WTC11 (cell line): Measurements from ENCODE around the gene MAP3K12. TPM values are rescaled to one million over a fixed set of nuclear protein-coding genes. Genes with fewer than 3 reads are reported as not detected.
"Not testable (repeated sequence)": the region's sequence is repeated elsewhere in the genome, so short reads cannot be mapped to it uniquely, and the experiment has no call there.

Source experiments
- ATAC-seq: fragments of 200-7000 bp; cut with Tn5 transposase; 2 replicates; pipeline ENCODE4 v1.10.0; 2021; ENCODE audit warnings: mild to moderate bottlenecking, moderate library complexity
- CTCF ChIA-PET: fragments of 300-600 bp; sonication (Branson Sonifier 250); formaldehyde crosslinking; loops from one replicate; lab custom pipeline; 2021; ENCODE audit warnings: antibody characterized with exemption; lab: Charles Lee
- POLR2A ChIA-PET: fragments of 350-600 bp; sonication (Branson Sonifier 250); formaldehyde crosslinking; loops from one replicate; lab custom pipeline; 2021; ENCODE audit warnings: antibody characterized with exemption; lab: Charles Lee
- DNase-seq: peaks from one replicate; pipeline ENCODE4 v3.0.0; 2021; ENCODE audit warnings: low spot score
- H3K27ac Mint-ChIP-seq: 2 replicates; pipeline ENCODE4 v1.8.0; 2021; ENCODE audit warnings: mixed read lengths
- H3K27me3 Mint-ChIP-seq: 2 replicates; pipeline ENCODE4 v1.8.0; 2021; ENCODE audit warnings: low read depth, mild to moderate bottlenecking, moderate library complexity, mixed read lengths
- H3K36me3 Mint-ChIP-seq: 2 replicates; pipeline ENCODE4 v1.8.0; 2021; ENCODE audit warnings: mixed read lengths
- H3K4me1 Mint-ChIP-seq: 2 replicates; pipeline ENCODE4 v1.8.0; 2022; ENCODE audit warnings: mixed read lengths
- H3K4me3 Mint-ChIP-seq: 2 replicates; pipeline ENCODE4 v1.8.0; 2021; ENCODE audit warnings: mild to moderate bottlenecking, moderate library complexity, mixed read lengths
- H3K9me3 Mint-ChIP-seq: 2 replicates; pipeline ENCODE4 v1.8.0; 2021; ENCODE audit warnings: mixed read lengths
- AR ChIP-seq: fragments of 250-450 bp; sonication (Bioruptor Pico); IDR thresholded peaks from 2 replicates; pipeline ENCODE4 v1.9.0; 2021; ENCODE audit warnings: mild to moderate bottlenecking
- CREM ChIP-seq: sonication (generic); formaldehyde crosslinking; IDR thresholded peaks from 2 replicates; pipeline ENCODE4 v1.8.1; 2022; ENCODE audit warnings: mild to moderate bottlenecking, missing genetic modification reagents, moderate library complexity
- ELF4 ChIP-seq: sonication (generic); formaldehyde crosslinking; IDR thresholded peaks from 2 replicates; pipeline ENCODE4 v1.8.1; 2022; ENCODE audit warnings: low read depth, mild to moderate bottlenecking, moderate library complexity, missing genetic modification reagents
- EMX1 ChIP-seq: fragments of 250-450 bp; sonication (Bioruptor Pico); IDR thresholded peaks from 2 replicates; pipeline ENCODE4 v1.8.0; 2021; ENCODE audit warnings: mild to moderate bottlenecking
- FOXK1 ChIP-seq: sonication (generic); formaldehyde crosslinking; IDR thresholded peaks from 2 replicates; pipeline ENCODE4 v1.8.0; 2022; ENCODE audit warnings: mild to moderate bottlenecking, moderate library complexity, missing genetic modification reagents
- HMGA2 ChIP-seq: fragments of 250-450 bp; sonication (Bioruptor Pico); IDR thresholded peaks from 2 replicates; pipeline ENCODE4 v1.4.0; 2021; ENCODE audit warnings: mild to moderate bottlenecking, moderate library complexity
- MAX ChIP-seq: sonication (generic); formaldehyde crosslinking; IDR thresholded peaks from 2 replicates; pipeline ENCODE4 v1.8.0; 2022; ENCODE audit warnings: mild to moderate bottlenecking, missing genetic modification reagents
- NFYB ChIP-seq: sonication (generic); formaldehyde crosslinking; conservative IDR thresholded peaks from 2 replicates; pipeline ENCODE4 v1.8.0; 2022; ENCODE audit warnings: low read depth, missing genetic modification reagents
- NR2C2 ChIP-seq: sonication (generic); formaldehyde crosslinking; IDR thresholded peaks from 2 replicates; pipeline ENCODE4 v1.8.0; 2022; ENCODE audit warnings: mild to moderate bottlenecking, missing genetic modification reagents
- NR3C1 ChIP-seq: sonication (generic); formaldehyde crosslinking; conservative IDR thresholded peaks from 2 replicates; pipeline ENCODE4 v1.8.1; 2023; ENCODE audit warnings: low read depth, mild to moderate bottlenecking, missing genetic modification reagents
- PRRX2 ChIP-seq: fragments of 250-450 bp; sonication (Bioruptor Pico); IDR thresholded peaks from 2 replicates; pipeline ENCODE4 v1.8.0; 2021; ENCODE audit warnings: mild to moderate bottlenecking
- SP1 ChIP-seq: sonication (generic); formaldehyde crosslinking; conservative IDR thresholded peaks from 2 replicates; pipeline ENCODE4 v1.8.1; 2022; ENCODE audit warnings: missing genetic modification reagents
- TEAD4 ChIP-seq: sonication (generic); formaldehyde crosslinking; IDR thresholded peaks from 2 replicates; pipeline ENCODE4 v1.8.0; 2022; ENCODE audit warnings: mild to moderate bottlenecking, missing genetic modification reagents
- ZNF121 ChIP-seq: sonication (generic); formaldehyde crosslinking; IDR thresholded peaks from 2 replicates; pipeline ENCODE4 v1.8.0; 2023; ENCODE audit warnings: missing genetic modification reagents
- ZNF317 ChIP-seq: sonication (generic); formaldehyde crosslinking; IDR thresholded peaks from 2 replicates; pipeline ENCODE4 v1.8.1; 2023; ENCODE audit warnings: low read depth, mild to moderate bottlenecking, moderate library complexity, missing genetic modification reagents, borderline replicate concordance
- ZNF512 ChIP-seq: sonication (generic); formaldehyde crosslinking; IDR thresholded peaks from 2 replicates; pipeline ENCODE4 v1.8.1; 2022; ENCODE audit warnings: missing genetic modification reagents, borderline replicate concordance
- total RNA-seq: library from RNA; stranded (reverse); gene quantifications from 3 replicates; pipeline ENCODE4 v1.2.3, GENCODE V29; 2021
- TF ChIP-seq, protein P1 (sequence below): sonication (generic); formaldehyde crosslinking; IDR thresholded peaks from 2 replicates; pipeline ENCODE4 v1.8.1; 2023; ENCODE audit warnings: mild to moderate bottlenecking, missing genetic modification reagents
- TF ChIP-seq, protein P2 (sequence below): fragments of 250-450 bp; sonication (Bioruptor Pico); IDR thresholded peaks from 2 replicates; pipeline ENCODE4 v1.9.0; 2021; ENCODE audit warnings: moderate library complexity, mild to moderate bottlenecking, inconsistent platforms, borderline replicate concordance

MAP3K12 gene
- total RNA-seq, 1 experiment from 2014 or later: 23.6 TPM

DNA sequence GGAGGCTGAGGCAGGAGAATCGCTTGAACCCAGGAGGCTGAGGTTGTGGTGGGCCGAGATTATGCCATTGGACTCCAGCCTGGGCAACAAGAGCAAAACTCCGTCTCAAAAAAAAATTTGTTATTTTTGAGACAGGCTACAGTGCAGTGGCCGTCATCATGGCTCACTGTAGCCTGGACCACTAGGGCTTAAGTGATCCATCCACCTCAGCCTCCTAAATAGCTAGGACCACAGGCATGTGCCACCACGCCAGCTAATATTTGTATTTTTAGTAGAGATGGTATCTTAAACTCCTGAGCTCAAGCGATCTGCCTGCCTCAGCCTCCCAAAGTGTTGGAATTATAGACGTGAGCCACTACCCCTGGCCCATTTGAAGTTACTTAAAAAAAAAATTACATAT lies 48.3 kb downstream of the MAP3K12 start:
- CTCF ChIA-PET: interaction anchor here (0.6 to 2.9 kb wide), 10 partner anchors 24 to 722 kb away, joined by 3 to 18 read pairs (median 4); partner anchors contain the start of genes AAAS and PFDN5
- DNase-seq: no peak

DNA sequence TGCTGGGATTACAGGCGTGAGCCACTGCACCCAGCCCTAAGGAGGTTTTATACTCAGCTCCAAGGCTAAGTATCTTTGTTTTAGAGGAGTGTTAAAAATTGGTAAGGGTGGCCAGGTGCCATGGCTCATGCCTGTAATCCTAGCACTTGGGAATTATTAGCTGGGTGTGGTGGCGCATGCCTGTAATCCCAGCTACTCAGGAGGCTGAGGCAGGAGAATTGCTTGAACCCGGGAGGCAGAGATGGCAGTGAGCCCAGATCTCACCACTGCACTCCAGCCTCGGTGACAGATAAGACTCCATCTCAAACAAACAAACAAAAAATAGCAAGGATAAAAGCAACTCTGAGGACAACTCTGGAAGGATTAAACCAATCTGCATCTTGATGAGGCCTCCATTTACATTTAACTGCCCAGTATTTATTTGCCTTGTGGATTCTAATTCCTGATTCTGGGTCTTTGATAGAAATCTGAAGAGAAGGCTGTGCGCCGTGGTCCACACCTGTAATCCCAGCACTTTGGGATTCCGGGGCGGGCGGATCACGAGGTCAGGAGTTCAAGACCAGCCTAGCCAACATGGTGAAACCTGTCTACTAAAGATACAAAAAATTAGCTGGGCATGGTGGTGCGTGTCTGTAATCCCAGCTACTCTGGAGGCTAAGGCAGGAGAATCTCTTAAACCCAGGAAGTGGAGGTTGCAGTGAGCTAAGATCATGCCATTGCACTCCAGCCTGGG lies 54.5 kb downstream of the MAP3K12 start:
- CTCF ChIA-PET: interaction anchor here (1.0 to 1.4 kb wide), 2 partner anchors 92 to 123 kb away, joined by 3 to 4 read pairs; partner anchors contain the start of gene AAAS

More for the DNA sequence above, 48.3 kb downstream of the MAP3K12 start:
- no peak overlapping the region for H3K4me3 Mint-ChIP-seq
- H3K36me3 Mint-ChIP-seq: peaks cover 50% of the 10 kb centered on the region
- no peak for TF ChIP-seq FOXK1 (CRISPR knock-in tag)
- no peak for TF ChIP-seq TEAD4 (CRISPR knock-in tag)
- no peak for TF ChIP-seq ZNF121 (CRISPR knock-in tag)
- TF ChIP-seq NFYB (CRISPR knock-in tag): no peak
- no peak for TF ChIP-seq HMGA2 (CRISPR knock-in tag)
- no peak for TF ChIP-seq NR3C1 (CRISPR knock-in tag)
- TF ChIP-seq MAX (CRISPR knock-in tag): no peak
- no peak for TF ChIP-seq NR2C2
- H3K9me3 Mint-ChIP-seq: no peaks in the 10 kb centered on the region
- no peak for ATAC-seq
- H3K27ac Mint-ChIP-seq: no peak overlapping the region
- H3K4me1 Mint-ChIP-seq: peaks cover 23% of the 10 kb centered on the region
- no peaks in the 10 kb centered on the region for H3K27me3 Mint-ChIP-seq
- POLR2A ChIA-PET: interaction anchor here (0.6 to 1.1 kb wide), 4 partner anchors 10 to 191 kb away, joined by 3 to 4 read pairs (median 3); no protein-coding TSS in a partner anchor

GRCh38 chr12:53443955-53444354 lies 55.3 kb downstream of the MAP3K12 start:
- H3K4me1 Mint-ChIP-seq: peaks cover 32% of the 10 kb centered on the region
- H3K27ac Mint-ChIP-seq: peak overlapping the region; percentile 55
- no peak for DNase-seq
- no peaks in the 10 kb centered on the region for H3K27me3 Mint-ChIP-seq
- H3K36me3 Mint-ChIP-seq: peaks cover 40% of the 10 kb centered on the region
- TF ChIP-seq EMX1 (CRISPR knock-in tag): no peak
- no peak for TF ChIP-seq ZNF317 (CRISPR knock-in tag)
- TF ChIP-seq PRRX2 (CRISPR knock-in tag): no peak
- no peak for TF ChIP-seq ZNF512 (CRISPR knock-in tag)
- no peak for ATAC-seq
- ChIA-PET CTCF (interaction anchor here (1.4 kb wide), 1 partner anchor 122 kb away, joined by 4 read pairs; the partner anchor contains the start of gene AAAS), POLR2A (no interaction called here)
- peak overlapping the region; percentile 94 for H3K4me3 Mint-ChIP-seq
- H3K9me3 Mint-ChIP-seq: no peaks in the 10 kb centered on the region

More for the DNA sequence above, 54.5 kb downstream of the MAP3K12 start:
- not testable (repeated sequence) for H3K9me3 Mint-ChIP-seq, H3K27me3 Mint-ChIP-seq, ATAC-seq, H3K27ac Mint-ChIP-seq, DNase-seq
- POLR2A ChIA-PET: interaction anchor here (0.5 kb wide), 1 partner anchor 43 kb away, joined by 4 read pairs; no protein-coding TSS in a partner anchor
- peaks cover 40% of the 10 kb centered on the region for H3K36me3 Mint-ChIP-seq
- peak overlapping the region; percentile 18; the same call in 1 of the 2 replicates for H3K4me3 Mint-ChIP-seq
- peaks cover 32% of the 10 kb centered on the region for H3K4me1 Mint-ChIP-seq

DNA sequence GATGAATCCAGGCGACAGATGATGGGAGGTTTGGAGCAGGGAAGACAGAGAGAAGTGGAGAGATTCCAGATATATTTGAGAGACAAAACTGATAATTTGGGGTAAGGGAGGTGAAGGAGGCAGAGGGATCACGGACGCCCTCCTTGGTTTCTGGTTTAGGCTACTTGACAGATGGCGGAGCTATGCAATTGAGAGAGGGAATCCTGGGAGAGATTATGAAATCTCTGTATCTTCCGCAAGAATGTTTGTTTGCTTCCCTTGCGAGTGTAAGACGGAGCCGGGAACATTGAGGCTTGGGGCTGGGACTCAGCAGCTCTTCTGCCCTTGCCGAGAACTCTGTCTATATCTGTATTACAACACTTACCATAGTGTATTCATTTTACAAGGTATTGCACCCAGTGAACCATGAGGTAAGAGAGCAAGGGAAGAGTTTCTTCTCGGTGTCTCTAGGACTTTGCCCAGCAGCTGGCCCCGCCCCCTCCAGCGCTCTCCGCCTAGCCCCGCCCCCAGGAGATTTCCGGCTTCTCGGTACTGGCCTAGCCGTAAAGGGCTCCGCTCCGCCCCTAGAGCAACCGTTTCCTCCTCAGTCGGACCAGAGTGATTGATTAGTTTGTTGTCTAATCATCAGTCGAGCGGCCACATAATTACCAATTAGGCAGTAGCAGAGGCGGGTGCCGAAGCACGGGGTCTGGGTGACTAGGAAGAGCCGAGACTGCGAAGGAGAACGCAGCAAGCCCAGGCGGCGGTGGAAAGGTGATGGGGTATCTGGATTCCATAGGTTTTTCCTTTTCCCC lies 58.0 kb downstream of the MAP3K12 start, which contains the start of gene PRR13:
TSS of gene PRR13 (plus strand) at position 695 of the 794 bp plus-strand sequence. CDS start 981 bp downstream, outside the sequence.
- peak; percentile 99 for ATAC-seq
- Mint-ChIP-seq H3K4me1 (peaks cover 32% of the 10 kb centered on the region), H3K27me3 (no peaks in the 10 kb centered on the region), H3K36me3 (peaks cover 25% of the 10 kb centered on the region), H3K9me3 (no peaks in the 10 kb centered on the region), H3K4me3 (peak within 1 kb of the TSS; percentile 94), H3K27ac (peak within 1 kb of the TSS; percentile 99)
- ChIA-PET POLR2A (interaction anchor here (0.7 to 1.3 kb wide), 7 partner anchors 10 to 226 kb away, joined by 3 to 7 read pairs (median 4); partner anchors contain the start of genes AAAS and SP1), CTCF (interaction anchor here (0.9 to 1.3 kb wide), 5 partner anchors 20 to 120 kb away, joined by 3 to 14 read pairs (median 8); partner anchors contain the start of gene AAAS)
- peak; percentile 99 for DNase-seq
- TF ChIP-seq SP1 (CRISPR knock-in tag) (0 out of 2 replicates have a peak, but pooled peaks have one; percentile 61), MAX (CRISPR knock-in tag) (peak; percentile 53; the same call in 1 of the 2 replicates), CREM (0 out of 2 replicates have a peak, but pooled peaks have one; percentile 29), ELF4 (CRISPR knock-in tag) (no peak), AR (CRISPR knock-in tag) (no peak), ZNF121 (CRISPR knock-in tag) (no peak)
- TF ChIP-seq, protein P1, sequence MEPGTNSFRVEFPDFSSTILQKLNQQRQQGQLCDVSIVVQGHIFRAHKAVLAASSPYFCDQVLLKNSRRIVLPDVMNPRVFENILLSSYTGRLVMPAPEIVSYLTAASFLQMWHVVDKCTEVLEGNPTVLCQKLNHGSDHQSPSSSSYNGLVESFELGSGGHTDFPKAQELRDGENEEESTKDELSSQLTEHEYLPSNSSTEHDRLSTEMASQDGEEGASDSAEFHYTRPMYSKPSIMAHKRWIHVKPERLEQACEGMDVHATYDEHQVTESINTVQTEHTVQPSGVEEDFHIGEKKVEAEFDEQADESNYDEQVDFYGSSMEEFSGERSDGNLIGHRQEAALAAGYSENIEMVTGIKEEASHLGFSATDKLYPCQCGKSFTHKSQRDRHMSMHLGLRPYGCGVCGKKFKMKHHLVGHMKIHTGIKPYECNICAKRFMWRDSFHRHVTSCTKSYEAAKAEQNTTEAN (CRISPR knock-in tag): no peak
- TF ChIP-seq, protein P2, sequence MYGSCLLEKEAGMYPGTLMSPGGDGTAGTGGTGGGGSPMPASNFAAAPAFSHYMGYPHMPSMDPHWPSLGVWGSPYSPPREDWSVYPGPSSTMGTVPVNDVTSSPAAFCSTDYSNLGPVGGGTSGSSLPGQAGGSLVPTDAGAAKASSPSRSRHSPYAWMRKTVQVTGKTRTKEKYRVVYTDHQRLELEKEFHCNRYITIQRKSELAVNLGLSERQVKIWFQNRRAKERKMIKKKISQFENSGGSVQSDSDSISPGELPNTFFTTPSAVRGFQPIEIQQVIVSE (CRISPR knock-in tag): no peak
